GM18508 (cell line): Measurements from ENCODE around the gene DPEP1.
"Not testable (repeated sequence)": the region's sequence is repeated elsewhere in the genome, so short reads cannot be mapped to it uniquely, and the experiment has no call there.

Experiments
- ATAC-seq: cut with Tn5 transposase; IDR thresholded peaks from one replicate; pipeline ENCODE4 v1.9.1; 2021; ENCODE audit warnings: moderate number of reproducible peaks; ENCODE audit not compliant: insufficient read depth, unreplicated experiment

Gene DPEP1

DNA sequence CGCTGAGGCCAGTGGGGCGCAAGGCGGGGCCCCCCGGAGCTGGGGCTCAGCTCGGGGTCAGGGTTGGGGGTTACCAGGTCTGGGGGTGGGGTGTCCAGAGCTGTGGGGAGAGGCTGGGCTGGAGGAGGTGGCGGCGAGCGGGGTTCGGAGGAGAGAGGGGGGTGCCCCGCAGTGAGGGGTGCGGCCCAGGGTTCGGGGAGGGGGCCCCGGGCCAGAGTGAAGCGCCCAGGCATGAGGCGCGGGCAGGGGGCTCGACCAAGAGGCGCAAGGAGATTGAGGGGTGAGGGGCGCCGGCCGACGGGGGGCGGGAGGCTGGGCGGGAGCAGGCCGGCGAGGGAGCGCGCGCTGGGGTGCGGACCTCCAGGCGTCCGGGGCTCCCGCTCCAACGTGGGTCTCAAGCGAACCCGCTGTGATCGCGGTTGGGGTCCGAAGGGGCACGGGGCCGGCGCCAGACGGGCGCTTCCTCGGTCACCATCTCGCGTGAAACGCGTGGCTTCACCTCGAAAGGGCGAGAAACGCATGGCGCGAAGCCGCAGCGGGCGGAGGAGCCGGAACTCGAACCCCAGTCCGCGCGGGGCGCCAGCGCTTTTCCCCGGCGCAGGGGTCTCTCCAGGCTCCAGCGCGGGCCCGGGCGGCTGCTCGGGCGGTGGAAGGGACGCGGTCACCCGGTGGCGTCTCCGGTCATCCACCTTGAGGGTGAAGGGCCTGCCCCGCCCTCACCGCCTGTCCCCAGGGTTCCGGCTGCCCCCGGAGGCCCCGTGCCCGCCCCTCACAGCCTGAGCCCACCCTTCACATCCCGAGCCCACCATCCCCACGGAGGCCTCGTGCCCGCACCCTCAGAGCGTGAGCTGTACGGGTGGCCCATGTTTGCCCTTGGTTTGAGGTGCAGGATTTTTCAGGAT, 37.0 kb upstream of the DPEP1 start:
- no peak for ATAC-seq

DNA sequence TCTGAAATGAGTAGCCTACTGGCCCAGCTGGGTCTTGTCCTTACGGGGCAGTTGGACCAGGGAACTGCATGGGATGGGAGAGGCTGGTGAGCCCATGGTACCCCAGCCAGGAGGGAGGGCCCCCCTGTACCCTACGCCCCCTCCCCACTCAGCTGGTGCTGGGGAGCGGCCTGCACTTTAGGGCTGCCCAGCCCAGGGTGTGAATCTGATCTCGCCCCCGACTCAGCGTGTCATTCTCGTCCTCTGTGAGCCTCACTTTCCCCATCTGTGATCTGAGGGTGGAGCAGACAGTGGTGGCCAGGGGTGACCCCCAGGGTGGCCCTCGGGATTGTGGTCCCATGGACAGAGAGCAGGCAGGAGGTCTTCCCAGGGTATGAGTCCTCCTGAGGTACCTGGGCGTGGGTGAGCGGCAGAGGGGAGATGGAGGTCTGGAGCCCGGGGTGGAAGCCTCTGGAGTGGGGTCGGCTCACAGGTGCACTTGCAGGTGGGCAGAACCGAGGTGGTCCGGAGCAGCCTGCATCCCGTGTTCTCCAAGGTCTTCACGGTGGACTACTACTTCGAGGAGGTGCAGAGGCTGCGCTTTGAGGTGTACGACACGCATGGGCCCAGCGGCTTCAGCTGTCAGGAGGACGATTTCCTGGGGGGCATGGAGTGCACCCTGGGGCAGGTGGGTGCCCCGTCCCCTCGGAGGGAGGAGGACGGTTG, 36.2 kb upstream of the DPEP1 start:
- no peak for ATAC-seq

GRCh38 chr16:89579351-89579750, 34.1 kb upstream of the DPEP1 start:
- ATAC-seq, result no peak

- ATAC-seq, result no peak
These were observed 32.3 kb upstream of the DPEP1 start for GRCh38 chr16:89581045-89581695.

DNA sequence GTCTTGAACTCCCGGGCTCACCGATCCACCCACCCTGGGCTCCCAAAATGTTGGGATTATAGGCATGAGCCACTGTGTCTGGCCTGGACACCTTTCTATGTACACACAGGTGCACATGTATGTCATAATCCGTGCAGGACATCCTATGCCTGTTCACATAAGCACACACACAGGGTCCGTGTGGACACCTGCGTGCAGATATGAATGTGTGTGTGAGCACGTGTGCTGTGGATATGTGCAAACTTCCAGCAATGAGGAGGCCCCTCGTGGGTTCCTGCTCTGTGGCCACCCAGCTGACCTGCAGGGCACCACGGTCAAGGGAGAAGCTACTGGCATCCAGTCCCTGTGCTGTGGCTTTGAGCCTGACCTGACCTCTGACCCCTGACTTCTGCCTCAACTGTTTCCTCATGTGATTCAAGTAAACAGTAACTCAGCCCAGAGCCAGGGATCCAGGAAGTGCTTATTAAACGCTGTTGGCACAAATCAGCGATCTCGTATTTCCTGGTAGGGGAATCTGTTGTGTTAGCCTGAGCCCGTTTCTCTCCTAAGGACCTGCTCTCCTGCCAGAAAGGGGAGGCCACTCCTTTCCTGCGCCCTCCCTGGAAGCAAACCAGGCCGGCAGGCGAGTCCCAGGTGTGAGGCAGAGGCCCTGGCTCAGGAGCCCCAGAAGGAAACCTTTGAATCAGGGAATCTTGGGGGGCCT, 31.4 kb upstream of the DPEP1 start:
- no peak for ATAC-seq

- no peak for ATAC-seq
These were observed 30.7 kb upstream of the DPEP1 start for GRCh38 chr16:89582614-89583196.

- no peak for ATAC-seq
These were observed 30.1 kb upstream of the DPEP1 start for GRCh38 chr16:89583197-89583894.

DNA sequence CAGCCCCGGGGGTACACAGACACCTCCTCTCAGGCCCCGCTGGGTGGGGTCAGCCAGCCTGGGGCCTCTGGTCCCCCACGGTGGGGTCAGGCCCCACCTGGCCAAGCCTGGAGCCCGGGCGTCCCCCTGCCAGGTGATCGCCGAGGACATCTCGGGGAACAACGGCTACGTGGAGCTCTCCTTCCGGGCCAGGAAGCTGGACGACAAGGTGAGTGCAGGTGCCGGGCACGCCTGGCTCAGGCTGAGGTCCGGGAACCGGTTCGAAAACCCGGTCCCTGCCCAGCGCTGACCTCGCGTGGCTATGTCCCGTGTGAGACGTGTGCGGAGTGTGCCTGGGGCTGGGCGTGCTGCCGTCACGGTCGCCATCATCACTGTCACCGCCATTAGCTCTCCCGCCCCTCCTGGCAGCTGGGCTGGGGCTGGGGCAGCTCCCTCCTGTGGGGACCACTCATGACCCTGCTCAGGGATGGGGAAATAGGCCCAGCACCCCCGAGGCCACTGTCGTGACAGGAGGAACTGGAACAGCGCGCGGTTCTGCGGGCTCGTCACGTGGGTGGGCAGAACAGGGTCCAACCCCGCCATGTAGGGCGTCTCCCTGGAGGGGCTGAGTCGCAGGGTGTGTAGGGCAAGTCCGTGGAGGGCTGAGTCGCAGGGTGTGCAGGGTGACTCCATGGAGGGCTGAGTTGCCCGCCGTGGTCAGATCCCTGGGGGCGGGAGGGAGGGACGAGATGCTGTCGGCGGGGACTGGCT, 29.4 kb upstream of the DPEP1 start:
- ATAC-seq, result no peak

GRCh38 chr16:89584768-89585549, 28.5 kb upstream of the DPEP1 start:
- no peak for ATAC-seq

DNA sequence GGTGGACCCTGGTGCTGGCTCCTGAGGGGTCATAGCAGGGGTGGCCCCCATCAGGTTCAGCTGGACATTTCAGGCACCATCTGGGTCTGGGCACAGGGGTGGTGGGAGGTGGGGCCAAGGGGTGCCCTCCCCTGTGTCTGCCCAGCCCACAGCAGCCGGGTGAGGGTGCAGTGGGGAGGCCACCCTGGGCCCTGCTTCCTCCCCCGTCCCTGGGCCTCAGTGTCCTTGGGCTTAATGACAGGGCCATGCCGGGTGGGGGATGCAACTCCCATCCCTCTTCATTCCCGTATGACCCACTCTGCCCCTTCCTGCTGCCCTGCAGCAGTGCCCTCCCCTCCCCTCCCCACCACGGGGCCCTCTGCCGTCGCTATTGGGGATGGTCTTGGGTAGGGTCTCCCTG, 27.2 kb upstream of the DPEP1 start:
- ATAC-seq, result no peak

DNA sequence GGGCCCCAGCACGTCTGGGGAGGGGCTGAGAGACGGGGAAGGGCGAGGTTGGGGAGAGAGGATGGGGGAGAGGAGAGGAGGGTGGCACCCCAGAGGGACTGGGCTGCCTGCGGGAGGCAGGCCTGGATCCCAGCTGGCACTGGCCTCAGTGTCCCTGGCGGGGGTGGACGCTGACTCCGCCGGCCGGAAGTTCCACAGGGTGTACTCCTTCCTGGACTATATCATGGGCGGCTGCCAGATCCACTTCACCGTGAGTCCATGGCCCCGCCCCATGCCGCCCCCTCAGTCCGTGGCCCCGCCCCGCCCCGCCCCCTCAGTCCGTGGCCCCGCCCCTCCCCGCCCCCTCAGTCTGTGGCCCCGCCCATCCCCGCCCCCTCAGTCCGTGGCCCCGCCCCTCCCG, 26.6 kb upstream of the DPEP1 start:
- no peak for ATAC-seq

DNA sequence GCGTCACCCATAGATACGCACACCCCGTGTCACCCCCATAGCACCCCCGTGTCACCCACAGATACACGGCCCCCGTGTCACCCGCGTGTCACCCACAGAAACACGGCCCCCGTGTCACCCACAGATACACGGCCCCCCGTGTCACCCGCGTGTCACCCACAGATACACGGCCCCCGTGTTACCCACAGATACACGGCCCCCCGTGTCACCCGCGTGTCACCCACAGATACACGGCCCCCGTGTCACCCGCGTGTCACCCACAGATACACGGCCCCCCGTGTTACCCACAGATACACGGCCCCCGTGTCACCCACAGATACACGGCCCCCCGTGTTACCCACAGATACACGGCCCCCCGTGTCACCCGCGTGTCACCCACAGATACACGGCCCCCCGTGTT, 25.8 kb upstream of the DPEP1 start:
- ATAC-seq, result not testable (repeated sequence)

GRCh38 chr16:89588413-89589109, 24.9 kb upstream of the DPEP1 start:
- ATAC-seq, result no peak

GRCh38 chr16:89589241-89589926, 24.1 kb upstream of the DPEP1 start:
- ATAC-seq, result no peak

DNA sequence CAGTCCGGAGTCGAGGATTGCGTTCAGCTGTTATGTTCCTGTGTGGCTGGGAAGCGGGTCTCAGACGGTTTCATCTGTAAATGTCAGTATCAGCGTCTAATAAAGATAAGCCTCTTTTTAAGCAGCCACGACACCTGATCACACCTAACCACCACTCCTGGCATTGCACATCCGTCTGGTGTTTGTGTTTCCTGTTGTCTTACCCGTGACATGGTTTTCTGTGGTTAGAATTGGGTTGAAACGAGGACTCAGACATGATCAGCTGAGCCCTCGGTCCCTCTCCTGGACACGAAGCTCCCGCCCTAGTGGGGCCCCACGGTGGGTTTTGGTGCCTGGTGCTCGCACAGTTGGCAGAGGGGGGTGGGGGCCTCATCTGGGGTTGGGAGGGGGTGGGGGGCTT, 19.6 kb upstream of the DPEP1 start:
- no peak for ATAC-seq

DNA sequence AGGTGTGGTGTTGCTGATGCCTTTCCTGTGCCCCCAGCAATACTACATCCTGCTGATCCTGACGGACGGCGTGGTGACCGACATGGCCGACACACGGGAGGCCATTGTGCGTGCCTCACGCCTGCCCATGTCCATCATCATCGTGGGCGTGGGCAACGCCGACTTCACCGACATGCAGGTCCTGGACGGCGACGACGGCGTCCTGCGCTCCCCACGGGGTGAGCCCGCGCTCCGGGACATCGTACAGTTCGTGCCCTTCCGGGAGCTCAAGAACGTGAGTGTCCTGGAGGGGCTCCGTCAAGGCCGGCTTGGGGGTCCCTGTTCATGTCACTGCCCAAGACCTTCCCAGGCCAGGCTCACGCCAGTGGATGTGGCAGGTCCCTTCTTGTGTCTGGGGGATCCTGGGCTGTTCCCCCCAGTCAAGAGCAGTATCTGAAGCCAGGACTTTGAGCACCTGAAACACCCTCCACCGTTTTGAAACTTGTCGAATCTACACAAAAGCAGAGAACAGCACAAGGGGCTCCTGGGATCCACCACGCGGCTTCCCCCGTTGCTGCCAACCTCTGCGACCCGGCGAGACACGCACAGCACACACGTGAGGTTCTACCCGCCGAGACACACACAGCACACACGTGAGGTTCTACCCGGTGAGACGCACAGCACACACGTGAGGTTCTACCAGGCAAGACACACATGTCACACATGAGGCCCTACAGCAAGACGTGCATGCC, 17.9 kb upstream of the DPEP1 start:
- ATAC-seq, result no peak
